Activated naive CD4-positive, alpha-beta T cell treated with anti-CD3 and anti-CD28 coated beads, Interleukin-2, amount 50 U/mL, for 72 hours (primary cell): ENCODE data around the gene RBBP6. TPM values are rescaled to one million over a fixed set of nuclear protein-coding genes. Genes with fewer than 3 reads are reported as not detected.
"Not testable (repeated sequence)": the region's sequence is repeated elsewhere in the genome, so short reads cannot be mapped to it uniquely, and the experiment has no call there.

Experiments
- ATAC-seq, 2 donors: fragments of 150-1000 bp; cut with Tn5 transposase; 2 replicates each; pipeline ENCODE4 v1.10.0; 2021; ENCODE audit warnings: mild to moderate bottlenecking in 2 of 2, moderate library complexity in 2 of 2
- DNase-seq, 2 donors: peaks; one replicate each; pipeline ENCODE4 v3.0.0; 2021 to 2022; ENCODE audit warnings: low spot score in 2 of 2
- H3K27ac Mint-ChIP-seq, 2 donors: one replicate each; pipeline ENCODE4 v1.8.0; 2022; ENCODE audit warnings: mild to moderate bottlenecking in 2 of 2, mixed read lengths in 2 of 2
- H3K36me3 Mint-ChIP-seq, 2 donors: one replicate each; pipeline ENCODE4 v1.8.0; 2022; ENCODE audit warnings: mixed read lengths in 2 of 2
- H3K9me3 Mint-ChIP-seq, 2 donors: one replicate each; pipeline ENCODE4 v1.8.0; 2022; ENCODE audit warnings: mixed read lengths in 2 of 2
- total RNA-seq, 2 donors: library from RNA; stranded (reverse); gene quantifications; one replicate each; pipeline ENCODE4 v1.2.3, GENCODE V29; 2022

The RBBP6 gene
- total RNA-seq, 2 donors from 2014 or later, result 69.7 to 76.2 TPM

DNA sequence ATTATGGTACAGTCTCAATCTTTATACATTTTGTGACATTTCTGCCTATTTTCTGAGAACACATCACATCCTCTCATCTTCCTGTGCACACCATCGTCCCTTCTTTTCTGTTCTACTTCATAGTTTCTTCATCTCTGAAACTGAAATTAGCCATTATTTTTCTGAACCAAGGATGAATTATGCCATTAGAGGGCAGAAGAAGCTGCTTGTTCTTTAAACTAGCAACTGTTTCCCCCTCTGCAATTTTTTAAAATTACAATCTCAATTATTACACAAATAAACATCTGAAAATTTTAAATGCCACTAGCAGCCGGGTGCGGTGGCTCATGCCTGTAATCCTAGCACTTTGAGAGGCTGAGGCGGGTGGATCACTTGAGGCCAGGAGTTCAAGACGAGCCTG, 41.3 kb downstream of the RBBP6 start:
- Mint-ChIP-seq H3K27ac (no peak overlapping the region), H3K36me3 (no peaks in the 10 kb centered on the region), H3K9me3 (peaks cover 0 to 3% of the 10 kb centered on the region in 2 donors)
- ATAC-seq, result no peak
- DNase-seq, result no peak

DNA sequence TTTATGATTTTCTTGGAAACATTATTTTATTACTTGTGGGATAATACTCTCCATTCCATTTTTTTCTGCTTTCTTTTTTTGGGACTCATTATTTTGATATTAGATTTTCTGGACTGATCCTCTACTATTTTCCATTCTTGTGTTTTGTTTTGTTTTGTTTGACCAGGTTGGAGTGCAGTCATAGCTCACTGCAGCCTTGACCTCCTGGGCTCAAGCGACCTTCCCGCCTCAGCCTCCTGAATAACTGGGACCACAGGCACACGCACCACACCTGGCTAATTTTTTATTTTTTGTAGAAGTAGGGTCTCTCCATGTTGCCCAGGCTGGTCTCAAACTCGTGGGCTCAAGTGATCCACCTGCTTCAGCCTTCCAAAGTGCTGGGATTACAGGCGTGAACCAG, 44.1 kb downstream of the RBBP6 start:
- DNase-seq, result no peak
- H3K27ac Mint-ChIP-seq, result no peak overlapping the region
- no peaks in the 10 kb centered on the region for H3K36me3 Mint-ChIP-seq
- ATAC-seq, result no peak
- H3K9me3 Mint-ChIP-seq, result peaks cover 0 to 3% of the 10 kb centered on the region in 2 donors

DNA sequence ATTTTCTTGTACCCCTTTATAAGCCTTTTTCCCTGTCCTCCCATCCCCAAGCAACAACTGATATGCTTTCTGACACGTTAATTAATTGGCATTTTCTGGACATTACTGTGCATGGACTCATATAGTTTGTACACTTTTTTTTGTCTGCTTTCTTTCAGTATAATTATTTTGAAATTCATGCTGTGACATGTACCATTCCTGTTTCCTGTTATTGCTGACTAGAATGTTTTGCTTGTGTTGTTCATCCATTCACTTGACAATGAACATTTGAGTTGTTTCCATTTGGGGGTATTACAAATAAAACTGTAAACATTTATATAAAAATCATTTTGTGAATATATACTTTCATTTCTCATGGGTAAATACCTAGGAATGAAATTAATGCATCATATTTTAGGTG, 50.6 kb downstream of the RBBP6 start:
- Mint-ChIP-seq H3K27ac (no peak overlapping the region), H3K36me3 (no peaks in the 10 kb centered on the region), H3K9me3 (no peaks in the 10 kb centered on the region)
- DNase-seq (no peak), ATAC-seq (no peak)

DNA sequence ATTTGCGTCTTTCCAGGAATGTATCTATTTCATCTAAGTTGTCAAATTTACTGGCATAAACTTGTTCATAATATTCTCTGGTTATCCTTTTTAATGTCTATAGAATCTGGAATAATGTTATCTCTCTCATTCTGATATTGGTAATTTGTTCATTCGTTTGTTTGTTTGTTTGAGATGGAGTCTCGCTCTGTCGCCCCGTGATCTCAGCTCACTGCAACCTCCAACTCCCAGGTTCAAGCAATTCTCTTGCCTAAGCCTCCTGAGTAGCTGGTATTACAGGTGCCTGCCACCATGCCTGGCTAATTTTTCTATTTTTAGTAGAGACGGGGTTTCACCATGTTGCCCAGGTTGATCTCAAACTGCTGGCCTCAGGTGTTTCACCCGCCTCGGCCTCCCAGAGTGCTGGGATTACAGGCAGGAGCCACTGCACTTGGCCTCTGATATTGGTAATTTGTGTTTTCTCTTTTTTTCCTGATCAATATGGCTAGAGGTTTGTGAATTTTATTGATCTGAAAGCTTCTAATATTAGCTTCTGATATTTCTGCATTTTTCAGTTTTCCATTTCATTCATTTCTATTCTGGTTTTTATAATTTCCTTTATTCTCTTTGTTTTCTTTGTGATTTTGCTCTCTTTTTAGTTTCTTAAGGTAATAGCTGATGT, 59.5 kb downstream of the RBBP6 start:
- H3K27ac Mint-ChIP-seq, result no peak overlapping the region
- no peaks in the 10 kb centered on the region for H3K36me3 Mint-ChIP-seq
- ATAC-seq, result no peak

DNA sequence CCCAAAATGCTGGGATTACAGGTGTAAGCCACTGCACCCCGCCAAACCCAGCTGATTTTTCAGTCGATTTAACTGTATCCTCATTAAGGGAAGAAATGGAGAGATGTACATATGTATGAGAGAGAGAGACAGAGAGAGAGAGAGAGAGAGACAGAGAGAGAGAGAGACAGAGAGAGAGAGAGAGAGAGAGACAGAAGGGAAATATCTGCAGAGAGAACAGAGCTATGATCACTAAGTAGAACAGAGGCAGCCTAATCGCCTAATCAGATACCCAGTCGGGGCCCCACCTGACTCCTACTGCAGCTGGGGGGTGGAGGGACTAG, 70.0 kb downstream of the RBBP6 start:
- ATAC-seq, result peak in 1 of 2 donors; percentile 18
- H3K27ac Mint-ChIP-seq, result no peak overlapping the region
- H3K36me3 Mint-ChIP-seq, result no peaks in the 10 kb centered on the region
- H3K9me3 Mint-ChIP-seq, result no peaks in the 10 kb centered on the region
- no peak for DNase-seq

More for the DNA sequence above, 59.5 kb downstream of the RBBP6 start:
- no peaks in the 10 kb centered on the region for H3K9me3 Mint-ChIP-seq
- no peak for DNase-seq

DNA sequence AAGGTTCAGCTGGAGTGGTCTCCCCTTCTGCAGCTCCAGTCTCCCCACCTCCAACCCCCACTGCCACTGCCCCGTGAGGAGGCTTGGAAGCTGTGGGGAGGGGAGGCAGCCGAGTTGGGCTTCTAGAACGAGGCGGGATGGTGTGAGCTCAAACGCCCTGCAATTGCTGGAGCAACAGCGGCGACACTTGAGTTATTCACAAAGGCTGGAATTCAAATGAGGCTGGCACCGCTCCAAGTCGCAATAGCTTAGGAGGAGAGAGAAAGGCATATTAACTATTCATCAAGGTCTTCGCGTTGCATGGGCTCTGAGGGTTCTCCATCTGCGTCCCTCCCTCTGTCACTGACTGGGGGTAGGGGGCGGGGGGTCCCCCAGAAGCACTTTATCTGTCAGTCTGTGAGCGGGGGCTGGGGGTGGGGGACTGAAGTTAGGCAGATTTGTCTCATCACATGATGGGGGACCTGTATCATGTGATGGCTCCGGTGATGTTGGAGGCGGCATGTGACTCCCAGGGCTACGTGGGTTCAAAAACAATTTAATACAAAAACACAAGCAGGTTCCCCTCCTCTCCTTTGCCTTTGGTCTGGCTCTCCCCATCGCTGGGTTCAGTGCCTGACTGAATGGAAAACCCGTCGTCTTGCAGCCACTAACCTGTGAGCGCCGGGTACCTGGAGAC, 70.5 kb downstream of the RBBP6 start:
- DNase-seq (peak in 1 of 2 donors; percentile 14), ATAC-seq (peak in 1 of 2 donors; percentile 32)

DNA sequence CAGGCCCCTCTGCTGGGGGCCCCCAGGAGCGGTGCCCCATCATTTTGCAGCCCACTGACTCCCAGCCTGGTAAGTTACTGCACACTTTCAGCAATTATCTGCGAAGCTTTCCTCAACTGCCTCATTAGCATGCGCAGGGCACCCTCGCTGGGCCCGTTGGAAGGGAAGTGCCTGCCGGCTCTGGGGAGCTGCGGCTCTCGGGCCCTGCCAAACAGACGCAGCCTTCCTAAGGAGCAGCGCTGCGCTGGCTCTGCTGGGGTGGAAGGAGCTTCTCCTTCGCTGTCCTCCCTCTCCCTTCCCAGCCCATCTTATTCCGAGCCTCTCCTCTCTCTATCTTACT, 71.0 kb downstream of the RBBP6 start:
- no peaks in the 10 kb centered on the region for H3K9me3 Mint-ChIP-seq
- H3K27ac Mint-ChIP-seq, result no peak overlapping the region
- DNase-seq, result peak in 1 of 2 donors; percentile 20
- H3K36me3 Mint-ChIP-seq, result no peaks in the 10 kb centered on the region
- ATAC-seq, result peak in 1 of 2 donors; percentile 51

More for the DNA sequence above, 70.5 kb downstream of the RBBP6 start:
- no peaks in the 10 kb centered on the region for H3K9me3 Mint-ChIP-seq
- H3K27ac Mint-ChIP-seq, result no peak overlapping the region
- no peaks in the 10 kb centered on the region for H3K36me3 Mint-ChIP-seq

DNA sequence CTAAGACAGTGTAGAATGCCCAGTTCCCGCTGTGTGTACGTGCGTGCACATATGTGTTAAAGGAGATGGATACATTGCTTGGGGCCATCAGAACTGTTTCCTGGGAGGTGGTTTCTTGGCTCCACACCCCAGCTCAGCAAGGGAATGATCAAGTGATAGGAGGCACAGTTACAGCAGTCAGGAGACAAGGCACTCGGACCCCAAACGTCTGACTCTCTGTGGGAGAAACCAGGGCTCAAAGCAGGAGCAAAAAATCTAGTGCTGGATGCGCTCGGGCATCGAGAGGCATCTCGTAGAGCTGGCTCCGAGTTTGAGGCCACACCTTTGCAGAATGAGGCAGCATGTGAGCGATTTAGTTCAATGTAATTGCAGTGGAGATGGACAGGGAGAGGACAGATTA, 71.9 kb downstream of the RBBP6 start:
- ATAC-seq, result no peak
- Mint-ChIP-seq H3K36me3 (no peaks in the 10 kb centered on the region), H3K27ac (no peak overlapping the region), H3K9me3 (no peaks in the 10 kb centered on the region)
- no peak for DNase-seq

DNA sequence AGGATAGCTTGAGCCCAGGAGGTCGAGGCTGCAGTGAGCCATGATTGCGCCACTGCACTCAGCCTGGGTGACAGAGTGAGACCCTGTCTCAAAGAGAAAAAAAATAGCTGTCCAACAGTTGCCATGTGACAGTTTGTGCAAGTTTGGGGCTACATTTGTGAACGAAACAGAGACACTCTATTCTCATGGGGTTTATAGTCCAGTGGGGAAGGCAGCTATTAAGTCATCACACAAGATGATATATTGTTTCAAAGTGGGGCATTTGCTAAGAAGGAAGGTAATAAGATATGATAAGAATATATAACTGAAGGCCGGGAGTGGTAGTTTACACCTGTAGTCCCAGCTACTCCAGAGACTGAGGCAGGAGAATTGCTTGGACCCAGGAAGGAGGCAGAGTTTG, 73.3 kb downstream of the RBBP6 start:
- no peaks in the 10 kb centered on the region for H3K36me3 Mint-ChIP-seq
- no peak overlapping the region for H3K27ac Mint-ChIP-seq
- H3K9me3 Mint-ChIP-seq, result no peaks in the 10 kb centered on the region
- ATAC-seq, result no peak
- no peak for DNase-seq

DNA sequence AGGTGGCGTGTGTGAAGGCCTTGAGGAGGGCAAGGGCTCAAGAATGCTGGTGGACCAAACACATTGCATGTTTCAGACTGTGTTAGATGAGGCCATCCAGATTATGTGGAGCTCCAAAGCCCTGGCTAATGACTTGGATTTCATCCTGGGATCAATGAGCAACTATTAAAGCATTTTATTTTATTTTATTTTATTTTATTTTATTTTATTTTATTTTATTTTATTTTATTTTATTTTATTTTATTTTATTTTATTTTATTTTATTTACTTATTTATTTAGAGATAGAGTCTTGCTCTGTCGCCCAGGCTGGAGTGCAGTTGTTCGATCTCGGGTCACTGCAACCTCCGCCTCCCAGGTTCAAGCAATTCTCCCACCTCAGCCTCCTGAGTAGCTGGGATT, 73.9 kb downstream of the RBBP6 start:
- H3K36me3 Mint-ChIP-seq, H3K9me3 Mint-ChIP-seq, ATAC-seq, H3K27ac Mint-ChIP-seq, DNase-seq: not testable (repeated sequence)

DNA sequence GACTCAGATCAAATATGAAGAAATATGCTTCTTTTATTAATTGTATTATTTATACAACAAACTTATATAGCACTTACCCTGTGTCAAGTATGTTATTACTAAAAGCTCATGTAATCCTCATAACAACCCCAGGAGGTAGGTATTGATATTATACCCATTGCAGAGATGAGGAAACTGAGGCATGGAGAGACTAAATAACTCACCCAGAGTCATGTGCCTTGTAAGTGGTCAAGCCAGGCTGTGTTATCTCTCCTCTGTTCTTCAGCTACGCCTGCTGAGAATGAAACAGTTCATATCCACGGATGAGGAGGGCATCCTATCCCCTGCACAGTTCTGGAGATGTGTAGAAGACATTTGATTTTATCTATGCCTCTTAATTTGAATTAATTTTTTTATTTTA, 78.1 kb downstream of the RBBP6 start:
- no peaks in the 10 kb centered on the region for H3K36me3 Mint-ChIP-seq
- DNase-seq (no peak), ATAC-seq (no peak)
- no peaks in the 10 kb centered on the region for H3K9me3 Mint-ChIP-seq
- H3K27ac Mint-ChIP-seq, result no peak overlapping the region

Other genes starting within 250 kb of the RBBP6 start
- 10 to 100 TPM; 41.2 to 50.5 TPM for gene TNRC6A, start 190.1 kb downstream of the RBBP6 start, total RNA-seq